HPDE6-E6E7 (cell line): ENCODE measurements around the gene CRYM.
A peak's percentile ranks its signal among the peaks of the same experiment; 100 is the strongest.
"Not testable (repeated sequence)": the region's sequence is repeated elsewhere in the genome, so short reads cannot be mapped to it uniquely, and the experiment has no call there.

Source experiments
- DNase-seq: peaks from one replicate; pipeline ENCODE4 v3.0.0; 2011; ENCODE audit warnings: missing footprints; ENCODE audit errors: extremely low spot score

Gene CRYM

GRCh38 chr16:21277927-21278706, at the start of gene CRYM:
Gene CRYM, minus strand, starts transcription at chr16:21278290. Its CDS starts 39 bp downstream, at chr16:21278251.
- peak; percentile 39 for DNase-seq

- DNase-seq, result no peak
Measured at GRCh38 chr16:21327046-21327445, 49.0 kb upstream of the CRYM start.

- DNase-seq, result no peak
Measured at GRCh38 chr16:21326459-21326858, 48.4 kb upstream of the CRYM start.

- no peak for DNase-seq
Measured at GRCh38 chr16:21324267-21324666, 46.2 kb upstream of the CRYM start.

- DNase-seq, result not testable (repeated sequence)
Measured at GRCh38 chr16:21322251-21322650, 44.2 kb upstream of the CRYM start.

GRCh38 chr16:21321736-21322135, 43.6 kb upstream of the CRYM start:
- DNase-seq, result no peak

GRCh38 chr16:21314339-21314738, 36.2 kb upstream of the CRYM start:
- DNase-seq, result no peak

GRCh38 chr16:21312863-21313372, 34.8 kb upstream of the CRYM start:
- not testable (repeated sequence) for DNase-seq

- DNase-seq, result not testable (repeated sequence)
Measured at GRCh38 chr16:21312046-21312445, 34.0 kb upstream of the CRYM start.

GRCh38 chr16:21306712-21307111, 28.6 kb upstream of the CRYM start:
- not testable (repeated sequence) for DNase-seq

GRCh38 chr16:21302898-21303528, 24.9 kb upstream of the CRYM start:
- peak; percentile 40 for DNase-seq

- no peak for DNase-seq
Measured at GRCh38 chr16:21302454-21302853, 24.4 kb upstream of the CRYM start.

- DNase-seq, result no peak
Measured at GRCh38 chr16:21301895-21302291, 23.8 kb upstream of the CRYM start.

- DNase-seq, result peak; percentile 83
Measured at GRCh38 chr16:21301168-21301894, 23.2 kb upstream of the CRYM start.

- peak; percentile 87 for DNase-seq
Measured at GRCh38 chr16:21300309-21301167, 22.4 kb upstream of the CRYM start.

GRCh38 chr16:21289789-21290188, 11.7 kb upstream of the CRYM start:
- DNase-seq, result not testable (repeated sequence)

GRCh38 chr16:21285314-21285713, 7.2 kb upstream of the CRYM start:
- DNase-seq, result no peak

GRCh38 chr16:21284414-21284813, 6.3 kb upstream of the CRYM start:
- DNase-seq, result no peak

GRCh38 chr16:21283521-21284289, 5.6 kb upstream of the CRYM start:
- DNase-seq, result no peak

GRCh38 chr16:21281698-21282389, 3.8 kb upstream of the CRYM start:
- no peak for DNase-seq
